Suppressor macrophage (primary cell): ENCODE measurements around the gene OGFOD3.
"Not testable (repeated sequence)": the region's sequence is repeated elsewhere in the genome, so short reads cannot be mapped to it uniquely, and the experiment has no call there.

Experiments used
- DNase-seq, 4 experiments: peaks; one replicate each; pipeline ENCODE4 v3.0.0-alpha.2; 2020 to 2022

OGFOD3 gene

DNA sequence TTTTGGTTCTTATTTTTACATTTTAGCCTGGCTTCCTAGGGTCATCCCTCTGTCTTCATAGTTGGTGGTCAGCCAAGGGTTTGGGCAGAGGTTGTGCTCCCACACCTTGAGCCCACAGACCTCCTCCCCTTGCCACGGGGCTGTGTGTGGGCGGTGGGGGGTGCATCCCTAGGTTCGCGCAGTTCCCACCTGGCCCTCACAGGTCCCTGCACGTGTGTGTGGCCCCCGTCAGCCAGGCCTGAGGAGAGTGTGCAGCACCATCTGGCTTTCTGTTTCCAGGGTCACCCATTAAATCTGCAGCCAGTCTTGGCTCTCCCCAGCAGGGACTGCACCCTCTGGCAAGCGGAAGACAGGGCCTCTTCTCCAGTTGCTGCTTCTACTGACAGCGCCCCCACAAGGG lies 13.6 kb upstream of the OGFOD3 start:
- DNase-seq, result no peak

DNA sequence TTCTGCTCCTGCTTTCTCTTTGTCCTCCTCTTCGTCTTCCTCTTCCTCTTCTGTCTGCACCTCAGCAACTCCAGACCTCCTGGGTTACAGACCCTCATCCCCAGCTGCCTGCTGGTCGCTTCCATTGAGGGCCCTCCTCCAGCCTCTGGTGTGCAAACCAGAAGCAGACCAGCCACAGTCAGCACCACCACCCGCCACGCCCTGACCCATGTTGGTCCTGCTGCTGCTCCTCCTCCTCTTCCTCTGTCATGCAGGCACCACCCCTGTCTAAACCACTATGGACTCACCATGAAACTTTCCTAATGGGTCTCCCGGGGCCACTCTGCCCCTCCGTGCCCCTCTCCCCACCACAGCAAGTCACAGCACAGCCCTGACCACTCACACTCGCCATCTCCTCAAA lies 11.4 kb upstream of the OGFOD3 start:
- no peak for DNase-seq

DNA sequence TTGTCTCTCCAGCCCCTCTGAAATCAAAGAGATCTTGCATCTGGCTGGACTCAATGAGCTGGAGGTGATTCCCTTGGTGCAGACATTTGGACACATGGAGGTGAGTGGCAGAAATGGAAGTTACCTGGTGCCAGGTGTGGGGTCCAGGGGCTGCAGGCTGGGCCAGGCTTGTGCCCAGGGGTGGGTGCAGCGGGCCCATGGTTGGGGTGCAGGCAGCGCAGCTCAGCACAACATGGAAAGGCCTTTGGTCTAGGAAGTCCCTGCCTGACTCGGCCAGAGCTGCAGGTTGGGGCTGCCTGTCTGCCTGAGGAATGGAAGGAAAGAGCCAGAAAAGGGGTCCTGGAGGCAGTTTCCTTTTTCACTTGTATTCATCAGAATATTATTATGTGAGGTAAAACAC lies 10.2 kb upstream of the OGFOD3 start:
- no peak for DNase-seq

DNA sequence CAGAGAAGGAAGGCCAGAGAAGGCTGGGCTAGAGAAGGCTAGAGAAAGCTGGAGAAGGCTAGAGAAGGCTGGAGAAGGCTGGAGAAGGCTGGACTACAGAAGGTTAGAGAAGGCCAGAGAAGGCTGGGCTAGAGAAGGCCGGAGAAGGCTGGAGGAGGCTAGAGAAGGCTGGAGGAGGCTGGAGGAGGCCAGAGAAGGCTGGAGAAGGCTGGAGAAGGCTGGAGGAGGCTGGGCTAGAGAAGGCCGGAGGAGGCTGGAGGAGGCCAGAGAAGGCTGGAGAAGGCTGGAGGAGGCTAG lies 6.4 kb upstream of the OGFOD3 start:
- no peak for DNase-seq

DNA sequence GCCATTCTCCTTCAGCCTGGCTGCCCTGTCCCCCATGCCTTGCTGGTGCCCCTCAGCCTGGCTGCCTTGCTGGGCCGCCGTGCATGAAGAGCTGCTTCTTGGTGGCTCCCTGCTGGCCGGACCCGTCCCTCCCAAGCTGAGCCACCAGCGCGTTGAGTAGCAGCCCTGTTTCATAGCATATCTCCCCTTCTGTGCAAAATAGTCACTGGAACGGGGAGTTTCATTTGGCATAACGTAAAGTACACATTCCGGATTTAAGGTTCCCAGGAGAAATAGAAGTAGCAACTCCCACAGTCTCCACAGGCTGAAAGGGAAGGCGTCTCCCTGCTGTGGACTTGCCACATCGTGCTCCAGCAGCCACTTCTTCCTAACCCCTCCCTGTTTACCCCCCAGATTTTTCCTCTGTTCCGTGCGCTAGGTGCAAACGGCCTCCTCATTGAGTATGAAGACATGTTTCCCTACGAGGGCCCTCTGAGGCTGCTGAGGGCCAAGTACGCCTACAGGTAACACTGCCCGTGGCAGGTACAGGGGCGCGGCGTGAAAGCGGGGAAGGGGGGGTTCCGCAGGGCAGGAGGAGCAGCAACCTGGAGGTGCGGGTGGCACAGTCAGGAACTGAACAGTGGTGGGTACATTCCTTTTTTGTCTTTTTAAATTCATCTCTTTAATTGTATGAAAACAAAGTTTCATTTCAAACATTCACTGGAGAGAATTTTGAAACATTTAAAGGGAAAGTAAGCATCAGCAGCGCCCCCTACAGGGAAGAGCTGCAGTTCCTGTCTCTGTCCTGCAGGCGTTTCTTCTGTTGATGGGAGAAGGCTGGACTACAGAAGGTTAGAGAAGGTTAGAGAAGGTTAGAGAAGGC lies 5.8 kb upstream of the OGFOD3 start:
- peak; percentile 79 to 86 (median 82) for DNase-seq

DNA sequence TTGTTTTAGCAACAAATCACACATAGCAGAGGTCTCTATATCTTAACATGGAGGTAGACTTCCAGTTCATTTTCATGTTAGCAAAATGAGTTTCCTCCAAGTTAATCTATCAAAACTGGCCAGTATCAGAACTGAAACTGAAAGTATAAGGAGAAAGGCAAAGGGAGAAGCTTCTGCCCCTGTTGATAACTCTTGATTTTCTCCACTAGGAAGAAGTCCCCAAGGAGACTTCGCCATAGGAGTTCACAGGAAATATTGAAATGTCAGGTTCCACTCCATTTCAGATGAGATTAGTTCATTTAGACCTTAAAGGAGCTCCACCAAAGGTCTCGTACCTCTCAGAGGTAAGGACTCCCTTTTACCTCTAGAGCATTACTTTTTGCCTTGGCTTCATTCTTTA lies 1.2 kb upstream of the OGFOD3 start:
- peak in 2 of 4 experiments; percentile 25 to 52 for DNase-seq

DNA sequence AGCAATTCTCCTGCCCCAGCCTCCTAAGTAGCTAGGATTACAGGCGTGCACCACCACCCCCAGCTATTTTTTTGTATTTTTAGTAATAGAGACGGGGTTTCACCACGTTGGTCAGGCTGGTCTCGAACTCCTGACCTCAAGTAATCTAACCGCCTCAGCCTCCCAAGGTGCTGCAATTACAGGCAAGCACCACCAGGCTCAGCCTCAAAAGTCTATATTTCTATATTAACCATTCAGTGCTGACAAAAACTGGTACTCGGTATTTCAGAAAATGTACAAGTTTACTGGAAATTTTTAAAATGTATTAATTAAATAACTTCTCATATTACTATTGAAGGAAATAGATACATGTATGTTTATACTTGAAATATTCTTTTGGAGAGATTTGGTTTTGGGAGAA lies 1.6 kb downstream of the OGFOD3 start:
- peak in 3 of 4 experiments; percentile 18 to 27 (median 22) for DNase-seq

DNA sequence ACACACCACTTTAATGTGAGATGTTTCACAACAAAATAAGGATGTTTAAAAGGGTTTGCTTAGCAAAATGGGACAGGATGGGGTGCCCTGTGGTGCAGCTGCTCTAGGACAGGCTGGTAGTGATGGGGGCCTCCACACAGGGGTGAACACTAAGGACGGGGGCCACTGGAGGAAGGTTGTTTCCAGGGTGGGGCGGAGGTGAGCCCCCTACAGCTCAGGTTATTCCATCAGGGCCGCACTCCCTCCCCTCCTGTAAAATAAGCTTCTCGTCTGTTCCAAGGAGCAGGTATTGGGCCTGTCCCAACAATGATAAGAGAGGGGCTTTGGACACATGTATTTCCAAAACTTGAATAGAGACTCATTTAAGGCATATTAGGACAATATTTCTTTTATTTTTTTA lies 2.1 kb downstream of the OGFOD3 start:
- DNase-seq, result no peak

DNA sequence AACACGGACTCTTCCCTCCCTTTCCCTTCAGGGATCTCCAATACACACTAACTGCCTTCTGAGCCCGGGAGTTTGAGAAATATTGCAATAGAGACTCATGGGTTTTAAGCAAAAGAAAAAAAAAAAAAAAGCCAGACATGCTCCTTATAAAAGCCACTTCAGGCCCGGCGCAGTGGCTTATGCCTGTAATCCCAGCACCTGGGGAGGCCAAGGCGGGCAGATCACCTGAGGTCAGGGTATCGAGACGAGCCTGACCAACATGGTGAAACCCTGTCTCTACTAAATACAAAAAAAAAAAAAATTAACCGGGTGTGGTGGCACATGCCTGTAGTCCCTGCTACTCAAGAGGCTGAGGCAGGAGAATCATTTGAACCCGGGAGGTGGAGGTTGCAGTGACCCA lies 2.6 kb downstream of the OGFOD3 start:
- no peak for DNase-seq

DNA sequence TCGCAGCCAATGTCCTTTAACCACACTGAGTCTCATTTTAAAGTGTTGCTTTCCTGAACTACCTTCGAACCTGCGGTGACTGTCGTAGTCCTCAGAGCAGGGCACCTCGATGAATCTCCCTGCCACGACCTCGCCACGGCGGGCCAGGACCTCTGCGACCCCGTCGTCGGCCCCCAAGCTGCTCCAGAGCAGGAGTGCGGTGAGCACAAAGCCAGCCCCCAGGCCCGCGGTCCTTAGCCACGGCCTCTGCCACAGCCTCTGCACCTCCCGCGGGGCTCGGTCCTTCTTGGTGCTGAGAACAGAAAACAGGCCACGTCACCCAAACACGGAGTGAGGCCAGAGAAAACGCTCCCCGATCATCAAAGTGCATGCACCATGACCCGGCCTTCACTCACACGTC lies 3.0 kb downstream of the OGFOD3 start:
- no peak for DNase-seq

DNA sequence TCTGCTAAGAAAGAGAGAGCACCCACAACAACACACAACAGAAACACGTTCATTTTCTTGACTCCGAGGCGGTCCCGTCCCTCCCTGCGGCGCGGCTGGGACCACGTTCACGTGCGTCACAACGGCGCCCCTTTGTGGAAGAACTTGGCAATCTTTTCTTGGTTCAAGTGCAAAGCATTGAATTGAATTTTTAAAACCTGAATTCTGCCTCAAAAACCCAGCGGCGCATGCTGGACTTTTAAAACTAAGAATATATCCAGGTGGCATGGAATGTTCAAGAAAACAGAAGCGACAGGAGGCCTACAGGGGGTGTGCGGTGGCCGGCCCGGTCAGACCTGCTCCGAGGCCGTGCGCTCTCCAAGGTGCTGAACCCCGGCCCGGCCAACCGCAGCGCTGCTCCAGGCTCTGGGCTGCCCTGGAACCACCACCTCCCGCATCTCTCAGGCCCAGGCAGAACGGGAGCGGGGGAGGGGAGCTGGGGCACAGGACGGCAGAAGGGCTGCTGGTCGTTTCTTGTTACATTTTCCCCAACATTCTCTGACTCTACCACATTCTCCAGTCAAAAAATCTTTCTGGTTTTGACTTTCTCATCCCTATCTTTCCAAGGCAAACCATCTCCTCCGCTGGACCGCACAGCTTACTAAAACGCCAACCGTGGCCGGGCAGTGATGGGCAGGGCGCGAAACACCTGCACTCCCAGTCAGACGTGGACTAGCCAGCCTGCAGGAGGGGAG lies 3.7 kb downstream of the OGFOD3 start:
- DNase-seq, result peak; percentile 81 to 91 (median 86)

DNA sequence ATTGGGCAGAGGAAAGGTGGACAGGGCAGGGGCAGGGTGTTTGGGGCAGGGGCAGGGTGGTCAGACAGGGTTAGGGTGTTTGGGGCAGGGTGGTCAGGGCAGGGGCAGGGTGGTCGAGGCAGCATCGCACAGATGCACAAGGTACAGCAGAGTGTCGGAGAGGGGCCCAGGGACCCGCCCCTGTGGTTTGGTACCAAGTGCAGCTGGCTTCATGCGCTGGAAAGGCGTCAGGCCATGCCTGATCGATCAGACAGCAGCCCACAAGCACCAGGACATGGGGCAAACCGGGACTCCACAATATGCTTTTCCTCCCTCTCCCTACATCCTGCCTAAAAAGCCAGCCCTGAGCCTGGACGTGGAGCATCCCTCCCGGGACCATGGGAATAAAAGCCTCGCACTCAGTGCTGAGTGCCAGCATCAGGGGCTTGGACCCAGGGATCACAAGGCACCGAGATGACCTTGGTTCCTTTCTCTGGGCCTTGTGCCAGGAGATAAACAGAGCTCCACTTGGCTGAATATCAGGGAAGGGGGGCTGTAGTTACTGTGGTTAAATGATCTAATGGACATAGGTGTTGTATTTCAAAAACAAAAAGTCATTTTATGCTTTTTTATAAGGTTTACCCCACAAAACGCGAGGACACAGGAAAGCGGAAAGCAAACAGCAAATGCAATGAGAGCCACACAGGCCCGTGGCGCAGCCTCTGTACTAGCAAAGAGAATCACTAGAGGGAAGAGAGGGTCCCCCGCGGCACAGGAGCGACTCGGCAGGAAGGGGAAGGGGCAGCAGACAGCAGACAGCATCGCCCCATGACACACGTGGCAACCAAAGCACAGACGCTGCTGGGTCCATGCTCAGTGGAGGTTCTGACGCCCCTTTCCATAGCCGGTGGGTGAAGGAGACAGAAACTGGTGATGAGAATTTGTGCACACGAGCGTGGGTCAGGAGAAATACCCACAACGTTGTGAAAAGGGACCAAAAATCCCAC lies 5.6 kb downstream of the OGFOD3 start:
- DNase-seq, result no peak

DNA sequence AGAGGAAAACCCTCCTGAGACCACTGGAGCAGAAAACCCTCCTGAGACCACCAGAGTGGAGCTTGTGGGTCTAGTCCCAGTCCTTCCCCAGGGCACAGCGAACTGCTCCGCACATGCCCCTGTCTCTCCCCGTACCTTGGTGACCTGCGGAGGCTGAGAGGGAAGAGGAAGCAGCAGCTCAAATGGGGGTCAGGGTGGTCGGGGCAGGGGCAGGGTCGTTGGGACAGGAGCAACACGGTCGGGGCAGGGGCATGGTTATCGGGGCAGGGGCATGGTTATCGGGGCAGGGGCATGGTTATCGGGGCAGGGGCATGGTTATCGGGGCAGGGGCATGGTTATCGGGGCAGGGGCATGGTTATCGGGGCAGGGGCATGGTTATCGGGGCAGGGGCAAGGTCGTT lies 6.3 kb downstream of the OGFOD3 start:
- DNase-seq, result not testable (repeated sequence)

DNA sequence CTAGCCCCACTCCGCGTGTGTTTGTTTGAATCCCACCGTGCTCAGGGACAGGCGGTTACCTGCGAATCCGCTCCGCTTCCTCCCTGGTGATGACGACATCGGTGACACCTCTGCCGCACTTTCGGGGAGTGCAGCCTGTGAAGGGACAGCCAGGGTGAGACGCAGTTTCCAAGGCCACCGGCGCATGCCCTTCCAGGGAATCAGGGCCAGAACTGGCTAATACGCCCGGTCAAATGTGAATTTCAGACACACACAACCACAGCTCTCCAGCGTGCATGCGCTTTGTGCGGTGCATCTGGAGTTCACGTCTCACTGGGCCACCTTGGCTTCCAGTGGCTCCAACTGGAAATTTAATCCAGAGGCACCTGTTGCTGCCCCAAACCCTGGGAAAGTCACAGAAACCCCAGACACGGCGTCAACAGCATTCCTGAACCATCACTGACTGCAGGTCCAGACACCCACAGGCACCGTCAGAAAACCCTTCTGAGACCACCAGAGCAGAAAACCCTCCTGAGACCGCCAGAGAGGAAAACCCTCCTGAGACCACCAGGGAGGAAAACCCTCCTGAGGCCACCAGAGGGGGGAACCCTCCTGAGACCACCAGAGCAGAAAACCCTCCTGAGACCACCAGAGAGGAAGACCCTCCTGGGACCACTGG lies 6.9 kb downstream of the OGFOD3 start:
- no peak for DNase-seq

DNA sequence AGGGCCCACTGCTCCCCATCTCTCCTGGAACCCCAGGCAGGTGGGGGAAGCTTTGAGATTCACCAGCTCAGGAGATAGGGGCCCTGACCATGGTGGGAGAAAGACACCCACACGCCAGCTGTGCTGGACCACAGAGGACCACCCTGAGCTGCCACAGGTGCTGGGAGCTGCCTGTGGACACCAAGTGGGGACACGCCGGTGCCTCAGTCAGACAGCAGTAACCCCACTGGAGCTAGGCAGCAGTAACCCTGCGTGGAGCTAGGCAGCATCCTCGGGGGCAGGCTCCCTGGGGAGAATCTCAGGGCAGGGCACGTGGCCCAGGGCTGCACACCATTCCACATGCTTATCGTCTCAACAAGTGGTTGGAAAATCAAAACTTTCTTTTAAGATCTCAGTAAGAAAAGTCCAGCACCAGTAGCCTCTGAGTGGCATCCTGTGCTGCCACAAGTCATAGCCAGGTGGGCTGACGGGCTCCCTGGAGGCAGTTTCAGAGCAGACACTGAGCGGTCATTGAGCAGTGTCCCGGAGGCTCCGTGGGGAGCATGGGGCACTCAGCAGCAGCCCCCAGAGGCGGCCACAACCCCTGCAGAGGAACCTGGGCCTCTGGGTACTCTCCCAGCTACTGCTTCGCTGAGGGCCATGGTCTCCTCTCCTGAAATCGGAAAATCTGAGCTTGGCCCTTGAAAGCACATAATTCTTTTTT lies 8.2 kb downstream of the OGFOD3 start:
- no peak for DNase-seq

DNA sequence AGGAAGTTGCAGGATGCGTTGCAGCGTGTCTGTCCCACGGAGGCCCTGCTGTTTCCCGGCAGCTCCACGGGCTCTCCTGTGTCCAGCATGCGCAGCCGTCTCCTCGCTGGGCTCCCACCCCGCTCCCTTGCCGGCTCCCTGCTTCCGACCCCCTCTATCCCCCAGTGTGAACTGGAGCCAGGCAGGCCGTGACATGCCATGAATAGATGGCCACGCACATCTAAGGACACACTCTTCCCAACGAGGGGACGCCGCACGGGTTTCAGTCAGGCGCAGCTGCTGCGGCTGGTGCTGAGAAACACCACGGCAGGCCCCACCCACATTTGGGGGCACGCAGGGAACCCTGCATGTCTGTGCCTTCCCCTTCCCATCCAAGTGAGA lies 9.5 kb downstream of the OGFOD3 start:
- no peak for DNase-seq

DNA sequence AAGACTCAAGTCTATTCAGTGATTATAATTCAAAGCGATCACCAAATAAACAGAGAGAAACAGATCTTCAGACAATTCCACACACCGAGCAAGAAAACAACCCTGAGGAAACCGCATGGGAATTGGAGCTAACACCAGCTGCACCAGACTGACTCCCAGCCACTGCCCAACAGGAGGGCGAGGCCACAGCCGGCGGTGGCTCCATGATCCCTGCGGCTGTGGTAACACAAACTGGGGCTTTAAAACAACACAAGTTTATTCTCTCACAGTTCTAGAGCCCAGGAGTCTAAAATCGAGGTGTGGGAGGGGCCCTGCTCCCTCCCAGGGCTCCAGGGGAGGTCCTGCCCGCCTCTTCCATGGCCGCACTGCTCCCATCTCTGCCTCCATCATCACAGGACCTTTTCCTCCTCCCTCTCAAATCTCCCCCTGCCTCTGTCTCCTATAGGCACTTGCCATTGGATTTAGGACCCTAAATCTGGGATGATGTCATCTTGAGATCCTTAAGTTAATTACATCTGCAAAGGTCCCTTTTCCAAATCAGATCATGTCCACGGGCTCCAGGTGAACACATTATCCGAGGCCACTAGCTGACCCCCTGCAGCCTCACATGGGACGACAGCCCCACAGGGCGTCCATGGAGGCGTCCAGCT lies 10.0 kb downstream of the OGFOD3 start:
- no peak for DNase-seq

DNA sequence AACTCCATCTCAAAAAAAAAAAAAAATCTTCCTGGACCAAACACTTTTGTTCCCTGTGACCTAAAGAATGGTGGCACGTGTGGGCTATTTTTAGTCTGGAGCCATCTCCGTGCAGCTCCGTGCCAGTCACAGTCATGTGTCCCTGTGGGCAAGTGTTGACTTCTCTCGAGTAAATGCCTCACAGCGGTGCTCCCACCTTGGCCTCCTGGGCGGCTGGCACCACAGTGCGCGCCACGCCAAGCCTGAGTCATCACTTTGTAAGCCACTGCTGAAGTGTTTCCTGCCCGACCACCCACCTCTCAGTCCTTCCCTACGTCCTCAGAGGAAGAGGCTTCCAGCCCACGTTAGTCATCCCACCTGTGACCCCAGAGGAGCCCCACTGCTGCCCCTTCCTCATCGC lies 11.1 kb downstream of the OGFOD3 start:
- DNase-seq, result peak; percentile 75 to 87 (median 80)

DNA sequence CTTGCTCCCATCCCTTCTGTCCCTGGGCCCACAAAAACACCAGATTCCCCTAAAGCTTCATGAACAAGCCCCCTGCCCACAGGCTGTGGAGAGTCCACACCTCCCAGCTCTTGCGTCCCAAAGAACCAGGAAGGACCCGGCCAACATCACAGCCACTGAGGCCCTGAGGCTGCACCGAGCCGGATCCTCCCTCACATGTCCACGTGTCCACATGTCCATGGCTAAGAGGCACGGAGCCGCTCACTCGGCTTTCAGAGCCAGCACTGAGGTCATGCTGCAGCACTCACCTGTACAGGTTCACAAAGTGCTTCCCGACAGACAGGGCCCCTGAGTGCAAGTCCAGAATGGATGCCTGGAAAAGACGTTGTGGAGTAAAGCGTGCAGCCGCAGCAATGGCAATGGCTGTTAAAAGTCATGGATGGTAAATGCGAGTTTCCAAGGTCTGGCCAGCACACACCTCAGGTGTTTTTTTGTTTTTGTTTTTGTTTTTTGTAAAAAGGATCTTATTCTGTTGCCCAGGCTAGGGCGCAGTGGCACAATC lies 12.2 kb downstream of the OGFOD3 start:
- peak in 1 of 4 experiments; percentile 1 for DNase-seq

DNA sequence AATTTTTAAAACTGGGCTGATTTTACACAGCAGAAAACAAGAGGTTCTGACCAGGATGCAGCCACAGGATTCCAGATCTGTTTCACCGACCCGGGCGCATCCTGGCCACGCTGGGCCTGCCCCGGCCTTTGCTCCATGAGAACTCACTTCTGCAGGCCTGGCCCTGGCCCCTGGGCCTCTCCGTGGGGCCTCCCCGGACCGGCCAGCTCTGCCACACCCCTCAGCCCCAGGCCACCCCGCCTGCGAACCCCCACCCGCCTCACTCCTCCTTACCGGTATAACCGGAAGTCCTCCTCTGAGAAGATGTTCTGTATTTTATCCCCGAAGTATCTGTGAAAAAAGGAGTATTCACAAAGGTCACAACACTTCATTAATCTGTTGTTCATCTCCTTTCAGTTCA lies 13.3 kb downstream of the OGFOD3 start:
- DNase-seq, result no peak
